ENCODE results near the gene LPP. TPM values are rescaled to one million over a fixed set of nuclear protein-coding genes. Genes with fewer than 3 reads are reported as not detected.

The LPP gene
- total and polyA plus RNA-seq, 10 of the 15 experiments (the other 5 are each of a cell fraction or from before 2014, with no cell fraction given) = under 0.01 to 0.62 (median 0.03) TPM

GRCh38 chr3:188825901-188826300 is 671.9 kb downstream of the LPP start:
- FAIRE-seq = no peak
- RAD21 ChIA-PET (ENCODE audit: unreplicated experiment) = no interaction called here

More at GRCh38 chr3:188825901-188826300, 671.9 kb downstream of the LPP start:
- Histone ChIP-seq H3K27ac (ENCODE audit: control insufficient read depth, insufficient read depth) (no peak overlapping the region), H3K9ac (ENCODE audit: control insufficient read depth, insufficient read depth, low read length) (no peak overlapping the region), H4K20me1 (ENCODE audit: control insufficient read depth, insufficient read depth) (no peaks in the 10 kb centered on the region), H3K4me2 (ENCODE audit: control insufficient read depth, insufficient read depth) (no peak overlapping the region), H2AFZ (ENCODE audit: control insufficient read depth, low read depth, low read length) (no peak overlapping the region), H3K4me1 (ENCODE audit: control insufficient read depth, insufficient read depth, low read length) (no peaks in the 10 kb centered on the region), H3K4me3 (no peak overlapping the region), H3K27me3 (replicated peaks in 1 of 2; ENCODE audit: control insufficient read depth in 2 of 2, insufficient read depth in 2 of 2, low read length in 1 of 2) (peaks cover 0 to 2% of the 10 kb centered on the region in 2 experiments; a peak in 1 of 4 replicates), H3K79me2 (ENCODE audit: control insufficient read depth, insufficient read depth, low read length) (no peaks in the 10 kb centered on the region), H3K9me3 (replicated peaks; ENCODE audit: control insufficient read depth, insufficient read depth, low read length) (no peaks in the 10 kb centered on the region), H3K36me3 (ENCODE audit: control insufficient read depth in 2 of 2, insufficient read depth in 2 of 2, low read length in 1 of 2) (no peaks in the 10 kb centered on the region)
- ATAC-seq = no peak
- ChIA-PET CTCF (interaction anchor here (1.1 kb wide), 1 partner anchor 1085 kb away, joined by 3 read pairs; no protein-coding TSS in a partner anchor), POLR2A (no interaction called here), SMC1A (ENCODE audit: uncharacterized antibody, unreplicated experiment) (no interaction called here)
- WGBS (ENCODE audit: insufficient coverage, insufficient replicate concordance, low lambda C conversion rate, missing lambda C conversion rate) = 12% methylated on average over 6 of the region's 6 CpGs
- in situ Hi-C loops (cut with MboI) = no loop called here
- BruUV-seq (replicated peaks) = no TSS peak
- DNase-seq (ENCODE audit: low read depth, low spot score) = no peak
- TF ChIP-seq RFX5 (IDR thresholded peaks at IDR 0.05; ENCODE audit: low read depth, low read length) (no peak), GABPA (IDR thresholded peaks at IDR 0.05; ENCODE audit: low read depth) (no peak), TCF3 (IDR thresholded peaks at IDR 0.05; ENCODE audit: borderline replicate concordance, insufficient read depth, low read depth, low read length) (no peak), FOXM1 (IDR thresholded peaks at IDR 0.05; ENCODE audit: low read depth, low read length) (no peak), STAT1 (conservative IDR thresholded peaks at IDR 0.05) (no peak), EP300 (IDR thresholded peaks at IDR 0.05; ENCODE audit: borderline replicate concordance in 1 of 2, control insufficient read depth in 1 of 2, low read depth in 2 of 2, low read length in 2 of 2) (no peak), PAX5 (IDR thresholded peaks at IDR 0.05; ENCODE audit: borderline replicate concordance, low read depth, low read length) (no peak), CEBPZ (IDR thresholded peaks at IDR 0.05; ENCODE audit: low read depth, low read length) (no peak), BCL3 (IDR thresholded peaks at IDR 0.05; ENCODE audit: borderline replicate concordance, insufficient read depth, low read depth, low read length, poor library complexity, severe bottlenecking) (no peak), ZNF384 (IDR thresholded peaks at IDR 0.05; ENCODE audit: borderline replicate concordance, low read depth, low read length) (no peak), NFIC (IDR thresholded peaks at IDR 0.05; ENCODE audit: low read depth, low read length) (no peak), NFXL1 (IDR thresholded peaks at IDR 0.05; ENCODE audit: borderline replicate concordance) (no peak), MYC (IDR thresholded peaks at IDR 0.05; ENCODE audit: insufficient read depth, insufficient read length, insufficient replicate concordance, low read length, severe bottlenecking) (no peak), LARP7 (IDR thresholded peaks at IDR 0.05) (no peak), YY1 (IDR thresholded peaks at IDR 0.05; ENCODE audit: low read depth, low read length) (no peak), RAD21 (IDR thresholded peaks at IDR 0.05; ENCODE audit: insufficient read depth, low read depth, low read length) (no peak)
- intact Hi-C loops (cut with micrococcal nuclease; ENCODE audit: unreplicated experiment) = loop anchor here (10.0 kb wide), 1 partner anchor 1091 kb away; no protein-coding TSS in a partner anchor

All from GM12878 (cell line).